Measurements from ENCODE around the gene CHSY3.

CHSY3 gene

GRCh38 chr5:129945774-129946270, 41.6 kb downstream of the CHSY3 start:
- no peak for DNase-seq (ENCODE audit: low spot score)

GRCh38 chr5:129951039-129951438, 46.8 kb downstream of the CHSY3 start:
- no peak for DNase-seq (ENCODE audit: low spot score)

- no peak for DNase-seq (ENCODE audit: low spot score)
Observed at GRCh38 chr5:129958581-129958980, 54.3 kb downstream of the CHSY3 start.

GRCh38 chr5:129960831-129961230, 56.6 kb downstream of the CHSY3 start:
- no peak for DNase-seq (ENCODE audit: low spot score)

GRCh38 chr5:129962506-129962905, 58.2 kb downstream of the CHSY3 start:
- no peak for DNase-seq (ENCODE audit: low spot score)

- DNase-seq (ENCODE audit: low spot score) = no peak
Observed at GRCh38 chr5:129963359-129963758, 59.1 kb downstream of the CHSY3 start.

- no peak for DNase-seq (ENCODE audit: low spot score)
Observed at GRCh38 chr5:129966071-129966470, 61.8 kb downstream of the CHSY3 start.

GRCh38 chr5:129971714-129972113, 67.4 kb downstream of the CHSY3 start:
- DNase-seq (ENCODE audit: low spot score) = no peak

- no peak for DNase-seq (ENCODE audit: low spot score)
Observed at GRCh38 chr5:129972465-129973141, 68.3 kb downstream of the CHSY3 start.

- DNase-seq (ENCODE audit: low spot score) = no peak
Observed at GRCh38 chr5:129973716-129974426, 69.6 kb downstream of the CHSY3 start.

- no peak for DNase-seq (ENCODE audit: low spot score)
Observed at GRCh38 chr5:129977810-129978209, 73.5 kb downstream of the CHSY3 start.

- DNase-seq (ENCODE audit: low spot score) = no peak
Observed at GRCh38 chr5:129978270-129978669, 74.0 kb downstream of the CHSY3 start.

GRCh38 chr5:129988453-129988852, 84.2 kb downstream of the CHSY3 start:
- DNase-seq (ENCODE audit: low spot score) = no peak

- no peak for DNase-seq (ENCODE audit: low spot score)
Observed at GRCh38 chr5:129991780-129992179, 87.5 kb downstream of the CHSY3 start.

GRCh38 chr5:129996896-129997295, 92.6 kb downstream of the CHSY3 start:
- DNase-seq (ENCODE audit: low spot score) = no peak

GRCh38 chr5:130000460-130000859, 96.2 kb downstream of the CHSY3 start:
- no peak for DNase-seq (ENCODE audit: low spot score)

GRCh38 chr5:130002183-130002582, 97.9 kb downstream of the CHSY3 start:
- no peak for DNase-seq (ENCODE audit: low spot score)

- DNase-seq (ENCODE audit: low spot score) = no peak
Observed at GRCh38 chr5:130002876-130003275, 98.6 kb downstream of the CHSY3 start.

- no peak for DNase-seq (ENCODE audit: low spot score)
Observed at GRCh38 chr5:130011986-130012385, 107.7 kb downstream of the CHSY3 start.

- DNase-seq (ENCODE audit: low spot score) = no peak
Observed at GRCh38 chr5:130017173-130017572, 112.9 kb downstream of the CHSY3 start.

- DNase-seq (ENCODE audit: low spot score) = no peak
Observed at GRCh38 chr5:130018641-130019040, 114.4 kb downstream of the CHSY3 start.

- DNase-seq (ENCODE audit: low spot score) = no peak
Observed at GRCh38 chr5:130021000-130021399, 116.7 kb downstream of the CHSY3 start.

GRCh38 chr5:130021876-130022275, 117.6 kb downstream of the CHSY3 start:
- no peak for DNase-seq (ENCODE audit: low spot score)

GRCh38 chr5:130023604-130024003, 119.3 kb downstream of the CHSY3 start:
- no peak for DNase-seq (ENCODE audit: low spot score)

Measured in hematopoietic multipotent progenitor cell treated with erythropoietin and hydrocortisone succinate and interleukin-3 and kit ligand, for 15 days (in vitro differentiated cells).